Suppressor macrophage treated with lipopolysaccharide for 4 hours (primary cell): ENCODE data around the gene ZFYVE28.

Source experiments
- DNase-seq: peaks from one replicate; pipeline ENCODE4 v3.0.0-alpha.2; 2020

ZFYVE28 gene

GRCh38 chr4:2411786-2412510, 6.5 kb downstream of the ZFYVE28 start:
- DNase-seq: peak; percentile 61

- no peak for DNase-seq
These were observed 9.1 kb downstream of the ZFYVE28 start for GRCh38 chr4:2409381-2409783.

GRCh38 chr4:2408976-2409375, 9.5 kb downstream of the ZFYVE28 start:
- DNase-seq: no peak

GRCh38 chr4:2408401-2408958, 10.0 kb downstream of the ZFYVE28 start:
- DNase-seq: peak; percentile 51

GRCh38 chr4:2407991-2408342, 10.5 kb downstream of the ZFYVE28 start:
- DNase-seq: no peak

GRCh38 chr4:2406920-2407319, 11.5 kb downstream of the ZFYVE28 start:
- DNase-seq: no peak

GRCh38 chr4:2406406-2406805, 12.0 kb downstream of the ZFYVE28 start:
- DNase-seq: no peak

- no peak for DNase-seq
These were observed 15.5 kb downstream of the ZFYVE28 start for GRCh38 chr4:2402941-2403340.

GRCh38 chr4:2402048-2402842, 16.2 kb downstream of the ZFYVE28 start:
- DNase-seq: peak; percentile 52

GRCh38 chr4:2401610-2401983, 16.8 kb downstream of the ZFYVE28 start:
- no peak for DNase-seq

GRCh38 chr4:2400841-2401609, 17.4 kb downstream of the ZFYVE28 start:
- DNase-seq: no peak

GRCh38 chr4:2399631-2400190, 18.7 kb downstream of the ZFYVE28 start:
- DNase-seq: no peak

- DNase-seq: no peak
These were observed 19.2 kb downstream of the ZFYVE28 start for GRCh38 chr4:2399216-2399615.

- DNase-seq: no peak
These were observed 20.7 kb downstream of the ZFYVE28 start for GRCh38 chr4:2397596-2398379.

GRCh38 chr4:2396781-2397368, 21.6 kb downstream of the ZFYVE28 start:
- DNase-seq: no peak

- no peak for DNase-seq
These were observed 22.9 kb downstream of the ZFYVE28 start for GRCh38 chr4:2395584-2395983.

GRCh38 chr4:2395038-2395437, 23.4 kb downstream of the ZFYVE28 start:
- DNase-seq: no peak

- DNase-seq: no peak
These were observed 23.9 kb downstream of the ZFYVE28 start for GRCh38 chr4:2394528-2394927.

GRCh38 chr4:2393353-2394270, 24.8 kb downstream of the ZFYVE28 start:
- no peak for DNase-seq

GRCh38 chr4:2390784-2391421, 27.5 kb downstream of the ZFYVE28 start:
- DNase-seq: no peak
